AML-193 (cell line): ENCODE results near the gene BCL11B.

ENCODE experiments used
- DNase-seq, 2 experiments: peaks; one replicate each; lab custom pipeline; 2025; lab: John Stamatoyannopoulos, UW

The BCL11B gene

DNA sequence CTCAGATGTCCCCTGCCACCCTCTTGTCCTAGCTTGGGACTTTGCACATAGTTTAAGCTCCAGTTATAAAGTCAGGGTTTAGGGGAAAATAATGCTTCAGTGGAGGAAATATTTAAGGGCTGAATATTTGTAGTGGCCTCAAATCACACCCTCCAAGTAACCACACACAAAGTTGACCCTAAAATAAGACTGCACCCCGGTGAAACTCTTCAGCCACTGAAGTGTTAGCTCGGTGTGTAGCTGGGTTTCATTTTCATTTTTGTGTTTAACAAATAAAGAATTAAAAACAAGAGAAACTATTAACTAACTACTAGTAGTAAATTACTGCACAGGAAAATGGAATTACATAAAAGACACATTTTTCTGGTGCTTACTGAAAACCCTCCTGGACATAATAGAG is 14.8 kb upstream of the BCL11B start:
- DNase-seq, result no peak

DNA sequence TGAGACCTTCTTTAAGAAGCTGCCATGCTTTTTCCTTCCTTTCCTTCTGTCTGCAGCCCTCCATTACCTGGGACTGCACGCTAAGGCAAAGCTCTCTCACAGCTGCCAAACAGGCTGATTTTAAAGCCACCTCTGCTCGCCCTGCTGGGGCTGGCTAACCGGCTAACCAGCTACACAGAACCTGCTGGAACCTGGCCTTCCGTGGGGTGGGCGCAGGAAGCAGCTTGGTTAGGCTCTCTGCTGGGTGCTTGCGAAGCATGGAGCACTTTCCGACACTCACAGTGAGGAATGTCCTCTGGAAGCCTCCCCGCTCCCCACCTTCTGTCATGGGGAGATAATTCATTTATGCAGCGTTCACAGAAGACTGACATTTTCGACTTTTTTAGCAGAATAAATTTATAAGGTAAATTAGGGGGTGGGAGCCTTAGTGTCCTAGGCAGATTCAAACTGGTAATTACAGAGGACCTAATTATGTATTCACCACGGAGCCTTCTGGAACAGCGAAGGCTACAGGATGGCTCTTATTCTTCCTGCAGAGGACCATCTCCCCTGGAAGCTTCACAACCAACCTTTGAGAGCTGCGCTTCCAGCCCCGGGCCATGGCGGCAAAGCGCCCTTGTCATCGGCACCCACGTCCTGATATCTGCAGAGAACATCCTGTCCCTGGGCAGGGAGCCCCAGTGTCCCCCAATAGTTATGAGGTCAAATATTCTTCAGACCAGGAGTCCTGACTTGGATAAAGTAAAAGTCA is 12.4 kb upstream of the BCL11B start:
- DNase-seq, result no peak

DNA sequence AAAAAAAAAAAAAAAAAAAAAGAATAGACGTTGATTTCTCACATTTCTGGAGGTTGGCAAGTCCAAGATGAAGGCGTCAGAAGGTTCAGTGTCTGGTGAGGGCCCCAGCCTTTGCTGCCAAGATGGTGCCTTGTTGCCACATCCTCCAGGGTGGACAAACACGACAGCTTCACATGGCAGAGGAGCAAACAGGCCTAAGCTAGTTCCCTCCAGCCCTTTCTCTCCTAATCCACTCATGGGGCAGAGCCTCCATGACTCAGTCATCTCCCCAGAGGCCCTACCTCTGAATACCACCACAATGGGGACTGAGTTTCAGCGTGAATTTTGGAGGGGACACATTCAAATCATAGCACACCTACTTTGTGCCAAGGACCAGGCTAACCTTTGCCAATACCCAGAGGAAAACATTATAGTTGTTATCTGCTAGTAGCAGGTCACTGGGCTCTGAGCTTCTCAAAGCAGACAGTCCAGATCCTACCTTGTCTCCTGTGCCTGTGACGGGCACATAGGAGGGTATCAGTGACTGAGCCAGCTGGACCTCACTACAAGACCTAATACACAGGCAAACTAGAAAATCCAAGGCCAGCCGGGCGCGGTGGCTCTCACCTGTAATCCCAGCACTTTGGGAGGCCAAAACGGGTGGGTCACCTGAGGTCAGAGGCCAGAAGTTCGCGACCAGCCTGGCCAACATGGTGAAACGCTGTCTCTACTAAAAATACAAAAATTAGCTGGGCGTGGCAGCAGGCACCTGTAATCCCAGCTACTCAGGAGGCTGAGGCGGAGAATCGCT is 10.5 kb upstream of the BCL11B start:
- DNase-seq, result no peak

DNA sequence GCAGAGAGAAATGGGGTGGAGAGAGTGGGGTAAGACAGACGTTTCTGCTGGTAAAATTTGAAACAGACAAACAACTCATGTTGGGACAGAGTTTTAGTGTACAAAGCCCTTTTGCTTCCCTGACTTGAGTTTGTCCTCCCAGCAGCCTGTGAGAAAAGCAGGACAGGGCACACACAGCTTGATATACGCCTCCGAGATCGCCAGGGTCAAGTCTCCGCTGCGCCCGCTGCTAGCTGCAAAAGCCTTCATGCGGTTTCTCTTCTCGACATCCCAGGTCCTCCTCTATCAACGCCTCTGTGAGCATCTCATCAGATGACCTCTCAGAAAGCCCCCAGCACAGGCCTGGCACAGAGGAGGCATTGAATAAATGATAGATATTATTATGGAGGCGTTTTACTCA is 9.4 kb upstream of the BCL11B start:
- no peak for DNase-seq

DNA sequence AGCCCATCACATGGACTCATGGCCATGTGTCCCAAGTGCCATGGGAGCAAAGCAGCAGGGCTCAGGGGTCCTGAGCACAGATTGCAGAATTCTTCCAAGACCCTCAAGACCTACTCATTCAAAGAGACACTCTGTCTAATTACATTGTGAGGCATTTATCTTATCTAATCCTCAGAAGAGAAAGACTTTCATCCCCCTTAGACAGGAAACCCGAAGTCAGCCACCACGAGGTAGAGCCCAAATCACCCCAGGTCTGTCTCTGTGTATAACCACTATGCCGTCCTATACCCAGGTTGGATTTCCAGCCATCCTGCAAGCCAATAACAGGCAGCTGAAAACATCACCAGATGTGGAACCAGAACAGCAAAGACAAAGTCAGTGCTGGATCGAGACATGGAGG is 8.9 kb upstream of the BCL11B start:
- no peak for DNase-seq

DNA sequence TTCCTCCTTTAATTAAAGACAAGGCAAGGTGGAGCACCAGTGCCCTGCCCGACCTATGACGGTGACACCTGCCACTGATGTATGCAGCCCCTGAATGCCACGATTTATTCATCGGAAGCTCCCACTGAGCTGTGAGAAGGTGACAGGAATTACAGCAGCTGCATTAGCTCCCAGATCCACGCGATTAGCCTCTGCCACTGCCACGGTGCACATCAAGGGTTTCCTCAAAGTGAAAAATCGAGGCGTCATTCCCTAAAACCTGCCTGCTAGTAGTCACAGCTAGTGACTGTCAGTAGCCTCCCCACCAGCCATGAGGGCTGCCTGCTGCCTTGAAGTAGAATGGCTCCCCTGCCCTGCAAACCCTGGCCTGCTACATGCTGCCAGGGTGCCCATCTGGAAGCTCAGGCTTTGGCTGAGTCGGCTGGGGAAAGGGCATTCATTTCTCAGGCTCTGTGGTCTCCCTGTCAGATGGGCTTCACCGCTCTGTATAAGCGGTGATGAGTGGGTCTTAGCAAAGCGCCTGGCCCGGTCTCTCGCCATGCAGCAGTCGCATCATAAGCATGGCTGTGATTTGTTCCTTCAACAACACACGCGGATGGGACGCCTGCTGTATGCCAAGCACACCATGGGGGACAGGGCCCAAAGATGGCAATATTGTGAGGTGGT is 8.2 kb upstream of the BCL11B start:
- no peak for DNase-seq

DNA sequence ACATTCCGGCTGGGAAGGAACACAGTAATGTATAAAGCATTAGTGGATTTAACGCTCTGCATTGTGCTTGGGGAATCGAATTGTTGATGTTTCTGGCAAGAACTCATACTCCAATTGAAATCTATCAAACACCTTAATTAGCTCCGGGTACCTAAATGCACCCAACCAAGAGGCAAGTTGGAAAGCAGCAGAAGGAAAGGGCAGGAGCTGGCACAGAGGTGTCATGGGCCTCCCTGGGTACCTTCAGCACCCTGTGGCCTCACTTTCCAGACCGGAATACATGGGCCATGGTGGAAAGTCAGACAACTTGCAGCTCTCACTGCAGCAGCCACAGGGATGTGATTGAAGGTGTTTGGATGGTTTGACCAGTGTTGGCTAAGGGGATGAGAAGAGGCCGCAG is 6.8 kb upstream of the BCL11B start:
- DNase-seq, result no peak

- DNase-seq, result no peak
These were observed 5.5 kb upstream of the BCL11B start for GRCh38 chr14:99277530-99277929.

DNA sequence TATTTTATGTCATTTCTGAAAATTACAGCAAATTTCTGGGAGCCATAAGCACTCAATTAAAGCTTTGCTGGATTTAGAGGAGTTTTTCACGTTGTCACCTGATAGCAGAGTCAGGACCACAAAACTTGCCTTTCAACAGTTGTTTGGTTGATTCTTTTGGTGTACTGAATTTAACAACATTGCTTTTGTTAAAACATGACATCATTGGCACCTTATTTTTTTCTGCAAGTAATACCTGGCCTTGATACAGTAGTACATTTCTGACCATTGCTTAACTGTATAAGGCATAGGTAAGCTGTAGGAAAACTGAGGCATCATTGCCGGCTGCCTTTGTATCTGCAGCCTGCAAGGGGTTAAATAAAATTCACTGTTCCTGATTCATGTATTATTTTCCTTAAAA is 4.5 kb upstream of the BCL11B start:
- no peak for DNase-seq

DNA sequence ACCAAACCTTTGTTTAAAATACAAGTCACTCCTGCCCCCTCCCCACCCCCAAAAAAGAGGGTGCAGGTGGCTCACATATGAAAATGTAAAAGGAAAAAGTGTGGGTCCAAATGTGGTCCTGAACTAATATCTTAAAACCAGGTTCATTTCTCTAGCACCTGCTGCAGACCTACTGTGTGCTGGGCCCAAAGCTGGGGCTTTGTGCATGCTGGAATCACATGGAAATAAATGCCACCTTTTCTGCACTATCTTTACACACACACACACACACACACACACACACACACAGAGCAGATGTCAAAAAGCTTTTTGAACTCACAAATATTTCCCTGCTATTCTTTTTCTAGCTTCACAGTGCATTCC is 3.2 kb upstream of the BCL11B start:
- DNase-seq, result no peak

DNA sequence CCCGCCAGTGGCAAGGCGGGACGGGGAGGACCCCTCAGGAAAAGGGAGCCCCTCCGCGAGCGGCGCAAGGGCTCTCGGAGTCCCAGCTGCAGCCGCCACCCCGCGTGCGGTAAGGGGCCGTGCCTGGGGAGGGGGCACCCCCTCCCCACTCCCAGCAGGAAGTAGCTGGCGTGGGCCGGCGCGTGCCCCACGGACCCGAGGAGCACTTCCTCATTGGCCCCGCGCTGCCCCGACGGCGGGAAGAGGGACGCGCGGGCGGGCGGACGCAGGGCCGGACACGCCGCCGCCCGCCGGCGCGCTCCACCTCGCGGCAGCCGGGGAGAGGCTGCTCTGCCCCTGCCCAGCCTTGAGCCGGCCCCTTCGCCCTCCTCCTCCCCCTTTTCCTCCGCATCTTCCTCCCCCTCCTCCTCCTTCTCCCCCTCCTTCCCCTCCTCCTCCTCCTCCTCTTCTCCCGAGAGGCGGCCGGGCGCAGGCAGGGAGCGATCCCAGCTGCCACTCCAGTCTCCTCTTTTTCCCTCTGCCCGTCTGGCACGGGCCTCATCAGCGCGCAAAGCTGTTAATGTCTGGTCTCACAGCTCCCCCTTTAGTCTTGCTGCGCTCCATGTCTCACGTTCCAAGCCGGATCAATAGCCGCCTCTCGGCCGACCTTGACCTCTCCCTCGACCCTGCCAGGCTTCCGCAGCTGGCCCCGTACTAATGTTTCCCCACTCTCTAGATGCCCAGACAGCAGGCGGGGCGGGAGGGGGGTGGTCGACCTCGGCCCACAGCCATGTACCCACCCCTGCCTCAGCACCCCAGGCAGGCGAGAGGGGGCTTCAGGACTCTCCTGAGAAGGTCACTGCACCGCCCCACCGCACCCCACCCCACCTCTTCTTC is 2.6 kb upstream of the BCL11B start:
- peak; percentile 45 to 48 for DNase-seq

GRCh38 chr14:99273766-99274345 is 1.9 kb upstream of the BCL11B start:
- no peak for DNase-seq

DNA sequence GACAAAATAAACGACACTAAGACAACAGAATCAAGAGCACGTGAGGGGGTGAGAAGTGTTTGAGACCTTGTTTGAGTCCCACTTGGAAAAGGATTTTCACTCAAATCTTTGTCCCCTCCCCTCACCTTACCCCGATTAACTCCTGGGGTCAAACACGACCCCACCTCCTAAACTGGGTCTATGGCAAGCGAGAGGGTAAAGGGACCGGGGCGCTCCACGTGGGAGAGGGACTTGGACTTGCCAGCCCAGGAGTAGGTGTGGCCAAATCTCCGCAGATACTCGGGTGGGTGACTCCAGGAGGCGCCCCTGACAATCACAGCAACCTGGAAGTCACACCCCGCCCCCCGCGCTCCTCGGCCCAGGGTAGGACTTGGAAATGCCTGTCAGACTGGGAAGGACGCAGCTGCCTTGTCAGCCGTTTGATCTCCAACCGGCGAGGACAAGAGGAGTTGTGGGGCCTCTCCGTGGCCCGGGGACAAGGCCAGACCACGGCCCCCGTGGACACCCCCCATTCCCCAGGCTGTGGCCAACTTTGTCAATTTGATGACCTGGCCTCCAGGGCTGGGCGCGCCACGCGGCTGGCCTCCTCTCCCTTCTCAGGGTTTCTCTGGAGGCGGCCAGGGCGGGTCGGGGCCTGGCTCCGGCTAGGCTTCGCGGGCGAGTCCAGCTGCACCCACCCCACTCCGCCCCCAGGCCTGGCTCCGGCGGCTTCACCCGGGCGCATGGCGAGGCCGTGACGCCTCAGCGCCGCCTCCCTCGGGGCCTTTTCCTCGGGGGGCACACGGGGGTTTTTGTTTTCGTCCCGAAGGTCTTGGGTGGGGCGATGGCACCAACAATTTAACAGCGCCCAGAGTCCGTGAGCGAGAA is 1.1 kb upstream of the BCL11B start:
- no peak for DNase-seq

DNA sequence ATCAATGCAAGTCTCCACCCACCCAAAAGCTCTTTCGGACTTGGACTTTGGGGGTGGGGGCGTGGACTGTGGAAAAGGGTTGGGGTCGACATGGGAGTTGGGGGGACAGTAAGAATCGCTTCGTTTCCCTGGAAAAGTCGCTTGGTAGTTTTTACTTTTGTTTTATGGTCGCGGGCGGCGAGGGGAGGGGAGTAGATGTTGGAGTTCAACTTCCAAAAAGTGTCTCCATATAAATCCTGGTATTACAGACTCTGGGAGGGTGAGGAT is 568 bp upstream of the BCL11B start:
- no peak for DNase-seq

- DNase-seq, result no peak
These were observed 616 bp downstream of the BCL11B start for GRCh38 chr14:99271221-99271941.

- DNase-seq, result no peak
These were observed 1.4 kb downstream of the BCL11B start for GRCh38 chr14:99270458-99271220.

- no peak for DNase-seq
These were observed 2.9 kb downstream of the BCL11B start for GRCh38 chr14:99268810-99269707.
